NCI-H748 treated with DMSO at 0.1 percent for 48 hours (cell line): Measurements from ENCODE around the gene ABCC5.
"Not testable (repeated sequence)": the region's sequence is repeated elsewhere in the genome, so short reads cannot be mapped to it uniquely, and the experiment has no call there.

ENCODE experiments used
- DNase-seq: peaks from one replicate; lab custom pipeline; 2025; lab: John Stamatoyannopoulos, UW

The ABCC5 gene

DNA sequence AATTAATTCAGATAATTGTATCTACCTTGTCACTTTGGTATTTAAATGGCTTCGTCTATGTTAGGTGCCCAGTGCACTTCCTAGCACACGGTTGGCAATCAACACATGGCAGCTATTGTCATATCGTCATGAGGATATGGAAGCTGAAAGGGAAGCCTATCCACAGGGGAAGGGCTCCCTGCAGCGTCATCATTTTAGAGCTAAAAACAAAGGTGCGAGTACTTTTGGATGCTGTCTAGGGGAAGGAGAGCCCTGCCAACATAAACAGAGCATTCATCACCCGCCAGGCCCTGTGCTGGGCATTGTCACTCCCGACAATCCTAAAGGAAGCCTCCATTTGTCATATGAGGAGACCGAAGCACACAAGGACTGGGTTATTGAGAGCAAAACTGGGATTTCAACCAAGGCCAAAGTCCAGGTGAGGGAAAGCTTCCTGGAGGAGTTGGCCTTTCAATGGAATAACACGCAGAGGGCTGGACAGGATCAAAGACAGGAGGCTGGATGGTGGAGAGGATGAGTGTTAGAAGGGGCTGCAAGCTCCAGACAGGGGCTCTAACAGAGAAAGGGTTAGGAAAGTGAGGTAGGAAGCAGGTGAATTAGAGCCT, 125.0 kb downstream of the ABCC5 start:
- no peak for DNase-seq

DNA sequence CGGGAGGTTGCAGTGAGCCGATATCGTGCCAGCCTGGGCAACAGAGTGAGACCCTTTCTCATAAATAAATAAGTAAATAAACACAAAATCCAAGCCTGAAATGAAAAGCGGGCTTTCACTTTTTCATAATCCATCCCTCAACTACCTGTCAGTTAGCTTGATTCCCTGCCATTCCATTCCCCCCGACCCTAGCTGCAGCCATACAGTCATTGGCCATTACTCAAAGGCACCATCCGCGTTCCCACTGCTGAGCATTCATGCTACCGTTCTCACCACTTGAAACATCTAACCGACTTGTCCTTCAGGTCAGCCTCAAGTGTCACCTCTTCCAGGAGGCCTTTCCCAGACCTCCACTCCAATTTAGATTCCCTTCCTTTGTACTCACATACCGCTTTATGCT, 131.9 kb downstream of the ABCC5 start:
- no peak for DNase-seq

DNA sequence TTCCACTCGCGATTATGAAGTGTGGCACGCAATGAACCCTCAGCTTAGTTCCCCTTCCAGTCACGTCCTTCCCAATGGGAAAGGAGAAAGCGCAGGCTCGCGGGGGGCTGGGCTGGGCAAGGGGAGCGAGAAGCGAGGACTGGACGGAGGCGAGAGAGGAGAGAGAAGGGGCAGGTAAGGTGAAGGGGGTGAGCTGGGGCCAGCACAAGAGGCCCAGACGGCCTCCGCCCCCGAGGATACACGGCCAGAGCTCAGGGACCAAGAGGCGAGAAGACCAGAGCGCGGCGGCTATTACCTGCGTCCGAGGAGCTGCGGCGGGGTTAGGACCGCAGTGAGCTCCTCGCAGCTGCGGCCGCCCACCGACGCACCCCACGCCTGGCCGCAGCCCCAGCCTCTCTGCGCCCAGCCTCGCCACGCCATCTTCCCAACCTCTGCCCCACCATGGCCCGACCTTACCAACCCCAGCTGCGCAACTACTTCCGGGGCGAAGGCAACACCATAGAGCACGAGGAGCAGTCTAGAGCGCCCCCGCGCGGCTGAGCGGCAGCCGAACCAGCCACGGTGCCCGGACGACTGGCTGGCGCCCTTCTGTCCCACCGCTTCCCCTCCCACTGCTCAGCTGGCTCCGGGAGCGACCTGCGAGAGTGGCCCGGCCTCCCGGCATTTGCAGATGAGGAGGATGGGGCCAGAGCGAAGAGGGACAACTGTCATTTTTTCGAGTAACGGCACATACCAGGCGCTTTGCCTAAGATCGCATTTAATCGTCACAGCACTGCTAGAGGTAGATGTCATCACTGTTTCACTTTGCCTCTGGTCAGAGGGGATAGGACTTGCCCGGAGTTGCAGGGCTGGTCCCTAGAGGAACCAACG, 133.0 kb downstream of the ABCC5 start, which contains the start of gene PARL:
PARL (minus strand) TSS at position 454 of the 870 bp plus-strand sequence; CDS start at position 420, 34 bp downstream.
- peak; percentile 73 for DNase-seq

DNA sequence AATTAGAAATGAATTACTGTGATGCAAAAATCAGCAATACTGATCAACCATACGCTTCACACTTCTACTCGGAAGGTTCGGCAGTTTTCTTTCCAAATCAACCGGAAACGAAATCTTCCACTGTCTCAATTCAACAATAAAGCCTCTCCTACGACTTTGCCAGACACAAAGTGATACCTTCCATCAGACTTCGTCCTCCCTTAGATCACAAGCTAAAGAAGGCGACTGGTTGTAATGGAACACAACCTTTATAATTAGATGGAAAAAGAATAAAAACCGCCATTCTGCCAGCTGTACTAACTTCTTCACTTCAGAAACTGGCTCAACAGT, 133.6 kb downstream of the ABCC5 start:
- no peak for DNase-seq

DNA sequence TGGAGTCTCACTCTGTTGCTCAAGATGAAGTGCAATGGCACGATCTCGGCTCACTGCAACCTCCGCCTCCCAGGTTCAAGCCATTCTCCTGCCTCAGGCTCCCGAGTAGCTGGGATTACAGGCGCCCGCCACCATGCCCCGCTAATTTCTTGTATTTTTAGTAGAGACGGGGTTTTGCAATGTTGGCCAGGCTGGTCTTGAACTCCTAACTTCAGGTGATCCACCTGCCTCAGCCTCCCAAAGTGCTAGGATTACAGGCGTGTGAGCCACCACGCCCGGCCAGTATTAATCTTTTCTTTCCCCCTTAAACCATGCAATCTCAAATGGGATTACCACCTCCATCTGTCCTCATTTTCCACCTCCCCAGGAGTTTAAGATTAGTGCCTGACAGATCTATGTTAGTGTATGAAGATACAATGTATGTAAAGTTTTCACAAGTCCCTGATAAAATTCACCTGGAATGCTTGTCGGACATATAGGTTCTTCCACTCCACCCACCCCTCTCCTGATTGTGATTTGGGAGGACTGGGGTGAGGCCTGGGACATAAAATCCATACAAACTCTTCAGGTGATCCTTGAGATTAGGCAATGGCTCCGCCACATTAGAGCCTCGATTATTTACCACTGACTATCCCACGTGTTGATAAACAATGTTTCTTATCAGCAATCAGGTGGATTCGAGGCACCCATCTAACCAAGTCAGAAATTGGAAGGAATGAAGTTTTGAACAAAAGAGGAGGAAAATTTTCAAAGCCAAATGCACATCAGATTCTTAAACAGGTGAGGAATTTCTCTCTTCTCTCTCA, 134.2 kb downstream of the ABCC5 start:
- no peak for DNase-seq

DNA sequence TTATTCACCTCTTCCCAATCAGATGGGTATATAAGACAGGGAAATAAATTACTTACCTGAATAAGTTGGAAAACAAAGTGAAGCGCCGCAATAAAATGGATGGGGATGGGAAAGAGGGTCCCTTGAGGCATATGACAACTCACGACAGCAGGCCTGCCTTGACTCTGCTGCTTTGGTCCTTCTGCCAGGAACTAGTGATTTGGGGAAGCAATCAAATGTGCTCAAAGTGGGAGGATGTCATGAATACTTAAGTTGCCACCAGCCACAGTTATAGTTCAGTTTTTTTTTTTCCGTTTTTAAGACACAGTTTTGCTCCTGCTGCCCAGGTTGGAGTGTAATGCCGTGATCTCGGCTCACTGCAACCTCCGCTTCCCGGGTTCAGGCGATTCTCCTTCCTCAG, 137.6 kb downstream of the ABCC5 start:
- no peak for DNase-seq

DNA sequence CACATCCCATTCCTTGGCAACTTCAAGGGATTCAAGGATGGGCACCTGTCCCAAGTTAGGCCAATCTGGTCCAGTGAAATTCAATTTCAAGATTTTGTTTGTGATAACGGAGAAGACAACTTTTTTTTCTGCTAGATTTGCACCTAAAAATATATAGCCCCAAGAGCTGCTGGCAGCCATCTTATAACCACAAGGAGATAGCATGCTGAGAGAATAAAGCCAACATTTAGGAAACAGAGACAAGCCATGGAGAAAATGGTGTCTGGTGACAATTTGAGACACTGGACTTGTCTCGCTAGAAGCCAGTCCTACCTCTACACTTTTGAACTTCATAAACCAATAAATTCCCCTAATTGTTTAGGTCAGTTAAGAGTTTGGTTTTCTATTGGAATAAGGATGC, 138.4 kb downstream of the ABCC5 start:
- DNase-seq = no peak

DNA sequence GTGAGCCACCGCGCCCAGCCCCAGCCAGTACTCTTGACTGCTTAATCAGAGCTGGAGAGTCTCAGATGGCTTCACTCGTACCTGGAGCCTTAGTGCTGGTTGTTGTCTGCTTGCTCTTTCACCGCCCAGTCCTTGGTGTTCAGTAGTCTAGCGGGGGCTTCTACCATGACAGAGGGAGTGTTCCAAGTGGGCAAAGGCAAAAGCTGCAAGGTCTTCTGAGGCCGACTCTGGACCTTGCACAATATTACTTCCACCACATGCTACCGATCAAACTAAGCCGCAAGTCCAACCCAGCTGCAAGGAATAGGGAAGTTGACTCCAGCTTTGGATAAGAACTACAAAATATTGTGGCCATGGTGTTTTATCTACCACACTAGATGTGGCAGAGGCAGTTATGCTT, 139.6 kb downstream of the ABCC5 start:
- DNase-seq = no peak

DNA sequence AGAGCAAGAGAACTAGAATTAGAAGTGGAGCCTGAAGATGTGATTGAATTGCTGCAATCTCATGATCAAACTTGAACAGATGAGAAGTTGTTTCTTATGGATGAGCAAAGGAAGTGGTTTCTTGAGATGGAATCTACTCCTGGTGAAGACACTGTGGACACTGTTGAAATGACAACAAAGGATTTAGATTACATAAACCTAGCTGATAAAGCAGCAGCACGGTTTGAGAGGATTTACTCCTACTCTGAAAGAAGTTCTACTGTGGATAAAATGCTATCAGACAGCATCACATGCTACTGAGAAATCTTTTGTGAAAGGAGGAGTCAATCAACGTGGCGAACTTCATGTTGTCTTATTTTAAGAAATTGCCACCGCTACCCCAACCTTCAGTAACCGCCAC, 140.5 kb downstream of the ABCC5 start:
- not testable (repeated sequence) for DNase-seq

DNA sequence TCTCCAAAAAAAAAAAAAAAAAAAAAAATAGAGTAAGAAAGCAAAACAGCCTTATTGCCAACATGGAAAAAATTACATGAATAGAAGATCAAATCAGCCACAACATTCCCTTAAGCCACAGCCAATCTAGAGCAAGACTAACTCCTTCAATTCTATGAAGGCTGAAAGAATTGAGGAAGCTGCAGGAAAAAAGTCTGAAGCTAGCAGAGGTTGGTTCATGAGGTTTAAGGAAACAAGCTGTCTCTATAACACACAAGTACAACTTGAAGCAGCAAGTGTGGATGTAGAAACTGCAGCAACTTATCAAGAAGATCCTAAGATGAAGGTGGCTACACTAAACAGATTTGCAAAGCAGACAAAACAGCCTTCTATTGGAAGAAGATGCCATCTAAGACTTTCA, 142.3 kb downstream of the ABCC5 start:
- no peak for DNase-seq

DNA sequence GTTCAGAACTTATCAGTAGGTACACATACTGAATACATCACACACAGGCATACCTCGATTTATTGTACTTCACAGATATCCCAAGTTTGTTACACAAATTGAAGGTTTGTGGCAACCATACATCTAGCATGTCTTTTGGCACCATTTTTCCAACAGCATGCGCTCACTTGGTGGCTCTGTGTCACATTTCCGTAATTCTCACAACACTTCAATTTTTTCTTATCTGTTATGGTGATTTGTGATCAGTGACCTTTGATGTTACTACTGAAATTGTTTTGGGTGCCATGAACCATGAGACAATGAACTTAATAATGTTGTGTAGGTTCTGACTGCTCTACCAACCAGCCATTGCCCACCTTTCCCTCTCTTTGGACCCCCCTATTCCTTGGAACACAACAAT, 143.8 kb downstream of the ABCC5 start:
- DNase-seq = no peak

DNA sequence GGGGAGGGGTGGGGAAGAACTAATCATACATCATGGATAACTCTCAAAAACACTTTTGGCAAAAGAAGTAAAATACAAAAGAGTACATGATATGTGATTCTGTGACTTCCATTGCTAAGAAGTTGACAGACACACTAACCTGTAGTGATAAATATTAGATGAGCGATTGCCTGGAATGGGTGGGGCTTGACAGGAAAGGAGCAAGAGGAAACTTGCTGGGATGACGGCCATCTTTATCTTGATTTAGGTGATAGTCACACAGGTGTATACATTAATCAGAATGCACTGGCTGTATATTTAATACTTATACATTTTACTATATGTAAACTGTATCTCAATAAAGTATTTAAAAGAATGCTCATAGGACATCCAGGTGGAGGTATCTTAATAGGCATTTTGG, 146.1 kb downstream of the ABCC5 start:
- DNase-seq = no peak

DNA sequence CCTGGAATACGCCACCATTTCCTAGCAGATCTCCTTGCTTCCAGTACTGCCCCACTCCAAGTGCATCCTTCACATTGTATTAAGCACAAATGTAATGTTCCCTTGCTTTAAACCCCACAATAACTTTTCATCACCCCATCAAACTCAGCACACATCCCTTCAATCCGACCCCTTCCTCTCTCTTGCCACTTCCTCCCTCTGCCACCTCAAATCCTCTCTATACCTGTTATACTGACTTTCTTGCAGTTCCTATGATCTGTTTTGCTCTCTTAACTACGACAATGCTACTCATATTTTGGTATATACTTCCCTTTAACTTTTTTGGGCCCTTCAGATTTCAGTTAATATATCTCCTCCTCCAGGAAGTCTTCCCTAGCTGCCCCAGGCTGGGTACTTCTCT, 147.1 kb downstream of the ABCC5 start:
- DNase-seq = no peak
